ENCODE results near the gene HOXA3. TPM values are rescaled to one million over a fixed set of nuclear protein-coding genes. Genes with fewer than 3 reads are reported as not detected.
A peak's percentile ranks its signal among the peaks of the same experiment; 100 is the strongest.

Gene HOXA3
- total and polyA plus RNA-seq, 2 of the 8 experiments (the other 6 are each of a cell fraction or from before 2014, with no cell fraction given), result not detected

- Histone ChIP-seq H2BK5ac (ENCODE audit: low read depth, low read length) (no peak overlapping the region), H3K4me3 (ENCODE audit: extremely low read depth in 1 of 4, insufficient read depth in 2 of 4, low read depth in 3 of 4, low read length in 4 of 4) (no peak overlapping the region), H3K14ac (ENCODE audit: insufficient read length) (no peak overlapping the region), H3K79me1 (ENCODE audit: low read depth, low read length) (no peaks in the 10 kb centered on the region), H3K4me2 (ENCODE audit: insufficient read depth in 1 of 2, low read depth in 2 of 2, low read length in 2 of 2) (no peak overlapping the region), H2BK12ac (ENCODE audit: low read depth, low read length) (no peak overlapping the region), H3K4ac (replicated peaks; ENCODE audit: insufficient read length, low read depth, low read length) (no peak overlapping the region), H2BK20ac (ENCODE audit: low read length) (no peak overlapping the region), H4K20me1 (replicated peaks in 1 of 2; ENCODE audit: control insufficient read depth in 1 of 2, insufficient read depth in 2 of 2, low read length in 2 of 2) (peaks cover 35 to 43% of the 10 kb centered on the region in 2 experiments), H3K27ac (ENCODE audit: low read depth, low read length) (no peak overlapping the region), H3K27me3 (replicated peaks in 1 of 4; ENCODE audit: control insufficient read depth in 3 of 4, extremely low read depth in 1 of 4, insufficient read depth in 3 of 4, low read length in 3 of 4) (peaks cover 97 to 100% (median 99%) of the 10 kb centered on the region in 4 experiments), H3K56ac (replicated peaks; ENCODE audit: insufficient read length, low read depth, low read length) (no peak overlapping the region), H2AK5ac (ENCODE audit: low read depth, low read length) (no peak overlapping the region), H3K36me3 (ENCODE audit: control insufficient read depth in 2 of 4, insufficient read depth in 4 of 4, low read length in 3 of 4) (peaks cover 0 to 5% (median 0%) of the 10 kb centered on the region in 4 experiments; a peak in 1 of 8 replicates), H2BK120ac (replicated peaks; ENCODE audit: low read depth, low read length) (no peak overlapping the region), H3K4me1 (replicated peaks in 1 of 4; ENCODE audit: control insufficient read depth in 3 of 4, insufficient read depth in 4 of 4, low read length in 3 of 4) (peaks cover 0 to 12% (median 6%) of the 10 kb centered on the region in 4 experiments; a peak in 6 of 7 replicates), H3K9me3 (ENCODE audit: insufficient read depth in 2 of 2, low read depth in 1 of 2, low read length in 1 of 2) (no peaks in the 10 kb centered on the region), H2AFZ (ENCODE audit: low read length) (no peak overlapping the region), H3K79me2 (ENCODE audit: control insufficient read depth in 1 of 2, insufficient read depth in 2 of 2, low read length in 2 of 2) (no peaks in the 10 kb centered on the region), H3K23me2 (ENCODE audit: low read depth, low read length) (no peaks in the 10 kb centered on the region), H3K9ac (replicated peaks in 1 of 4; ENCODE audit: extremely low read depth in 1 of 4, low read depth in 3 of 4, low read length in 3 of 4) (no peak overlapping the region), H4K5ac (ENCODE audit: insufficient read length, low read depth, low read length) (no peak overlapping the region), H4K8ac (ENCODE audit: extremely low read depth, insufficient read depth, low read length) (no peak overlapping the region), H4K91ac (replicated peaks; ENCODE audit: insufficient read length, low read length) (no peak overlapping the region), H3K18ac (ENCODE audit: extremely low read depth, low read length) (no peak overlapping the region), H3K23ac (ENCODE audit: insufficient read length) (no peak overlapping the region), H2BK15ac (ENCODE audit: low read length) (no peak overlapping the region)
- CTCF ChIA-PET (ENCODE audit: partially characterized antibody), result interaction anchor here (0.7 to 2.6 kb wide), 10 partner anchors 9 to 922 kb away, joined by 3 to 10 read pairs (median 3); partner anchors contain the start of genes HOXA5 and HOXA7
- no peak for TF ChIP-seq KDM4A (IDR thresholded peaks at IDR 0.05; ENCODE audit: low read depth, low read length, severe bottlenecking)
- TF ChIP-seq YY1 (IDR thresholded peaks at IDR 0.05; ENCODE audit: low read depth, low read length), result no peak
- TF ChIP-seq HDAC2 (IDR thresholded peaks at IDR 0.05; ENCODE audit: borderline replicate concordance in 1 of 2, low read depth in 2 of 2, low read length in 2 of 2), result no peak
- peak; percentile 66 for TF ChIP-seq EZH2 (IDR thresholded peaks at IDR 0.05; ENCODE audit: low read depth, low read length, severe bottlenecking)
- TF ChIP-seq RNF2 (IDR thresholded peaks at IDR 0.05; ENCODE audit: borderline replicate concordance, low read depth, low read length, missing control alignments, poor library complexity, severe bottlenecking), result peak; percentile 8
- POLR2A ChIA-PET (ENCODE audit: partially characterized antibody), result no interaction called here
- DNase-seq (ENCODE audit: low read depth in 1 of 2, low spot score in 2 of 2), result peak in 1 of 2 experiments; percentile 35
- no peak for FAIRE-seq
- 45% methylated on average over 4 of the region's 4 CpGs; no CpG with 5 or more reads in 1 of the 2 experiments for WGBS, 2 experiments (ENCODE audit: extremely low coverage in 1 of 2, insufficient coverage in 1 of 2, insufficient read length in 1 of 2, insufficient replicate concordance in 2 of 2, low coverage in 1 of 2, low lambda C conversion rate in 2 of 2, missing lambda C conversion rate in 1 of 2)
These were observed 30.0 kb upstream of the HOXA3 start for GRCh38 chr7:27182285-27182841.
